PFSK-1 (cell line): Measurements from ENCODE around the gene KIAA2012.

Source experiments
- FOXP2 ChIP-seq: optimal IDR thresholded peaks from 2 replicates; pipeline ENCODE3; 2011; ENCODE audit warnings: borderline replicate concordance, control low read depth, inconsistent platforms; ENCODE audit not compliant: insufficient read depth; ENCODE audit errors: extremely low read length, extremely low read depth
- POLR2AphosphoS5 ChIP-seq: IDR thresholded peaks from 2 replicates; pipeline ENCODE4 v1.6.1; 2012; ENCODE audit warnings: low read depth, mild to moderate bottlenecking, control low read depth, low read length, moderate library complexity
- REST ChIP-seq, 2 experiments: IDR thresholded peaks; 2 replicates each; pipeline versions ENCODE4 v1.6.1 to v1.8.0; 2011 to 2012; ENCODE audit warnings: low read depth in 2 of 2, low read length in 2 of 2, control low read depth in 1 of 2, inconsistent platforms in 1 of 2, mild to moderate bottlenecking in 1 of 2, moderate library complexity in 1 of 2; ENCODE audit not compliant: insufficient read depth in 1 of 2
- SIN3A ChIP-seq: IDR thresholded peaks from 2 replicates; pipeline ENCODE4 v1.6.1; 2012; ENCODE audit warnings: mild to moderate bottlenecking, low read length, moderate library complexity, borderline replicate concordance; ENCODE audit not compliant: insufficient read depth
- TAF1 ChIP-seq: IDR thresholded peaks from 2 replicates; pipeline ENCODE4 v1.6.1; 2012; ENCODE audit warnings: low read length, control low read depth, borderline replicate concordance; ENCODE audit not compliant: insufficient read depth

Gene KIAA2012

GRCh38 chr2:202101026-202101579 is 28.0 kb downstream of the KIAA2012 start:
- no peak for TF ChIP-seq TAF1
- TF ChIP-seq SIN3A = no peak
- no peak for TF ChIP-seq REST (IDR thresholded peaks at IDR 0.05; ENCODE audit: insufficient read depth in 1 of 2, low read depth in 2 of 2, low read length in 2 of 2)
- TF ChIP-seq FOXP2 = no peak
- no peak for TF ChIP-seq POLR2AphosphoS5

GRCh38 chr2:202102425-202103000 is 29.5 kb downstream of the KIAA2012 start:
- TF ChIP-seq REST (IDR thresholded peaks at IDR 0.05; ENCODE audit: insufficient read depth in 1 of 2, low read depth in 2 of 2, low read length in 2 of 2) (no peak), TAF1 (no peak), SIN3A (no peak), FOXP2 (no peak), POLR2AphosphoS5 (no peak)

- no peak for TF ChIP-seq REST (IDR thresholded peaks at IDR 0.05; ENCODE audit: insufficient read depth in 1 of 2, low read depth in 2 of 2, low read length in 2 of 2)
- no peak for TF ChIP-seq SIN3A
- TF ChIP-seq TAF1 = no peak
- TF ChIP-seq POLR2AphosphoS5 = no peak
- no peak for TF ChIP-seq FOXP2
These were observed 31.3 kb downstream of the KIAA2012 start for GRCh38 chr2:202104286-202104870.

- TF ChIP-seq FOXP2 = no peak
These were observed 32.0 kb downstream of the KIAA2012 start for GRCh38 chr2:202105025-202105424.

- no peak for TF ChIP-seq POLR2AphosphoS5
- TF ChIP-seq FOXP2 = no peak
- TF ChIP-seq REST (IDR thresholded peaks at IDR 0.05; ENCODE audit: insufficient read depth in 1 of 2, low read depth in 2 of 2, low read length in 2 of 2) = no peak
- TF ChIP-seq TAF1 = no peak
- no peak for TF ChIP-seq SIN3A
These were observed 35.3 kb downstream of the KIAA2012 start for GRCh38 chr2:202108345-202108744.
